GM19395 (cell line): Measurements from ENCODE around the gene RAPGEF6.
"Not testable (repeated sequence)": the region's sequence is repeated elsewhere in the genome, so short reads cannot be mapped to it uniquely, and the experiment has no call there.

Experiments used
- ATAC-seq: cut with Tn5 transposase; IDR thresholded peaks from one replicate; pipeline ENCODE4 v1.9.1; 2021; ENCODE audit warnings: mild to moderate bottlenecking, moderate library complexity; ENCODE audit not compliant: unreplicated experiment

Gene RAPGEF6

DNA sequence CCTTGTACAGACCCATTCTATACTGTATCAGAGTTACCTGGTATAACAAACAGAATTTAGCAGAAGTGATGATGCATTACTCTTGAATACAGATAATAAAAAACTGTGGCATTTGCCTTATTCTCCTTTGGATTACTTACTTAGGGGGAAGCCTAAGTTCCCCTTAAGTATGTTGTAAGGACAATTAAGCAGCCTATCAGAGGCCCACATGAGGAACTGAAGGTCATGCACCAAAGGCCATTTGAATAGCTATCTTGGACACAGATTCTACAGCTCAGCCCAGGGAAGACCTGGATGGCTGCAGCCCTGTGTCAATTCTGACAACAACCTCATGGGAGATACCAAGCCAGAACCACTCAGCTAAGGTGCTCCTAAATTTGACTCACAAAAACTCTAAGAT, 125.2 kb downstream of the RAPGEF6 start:
- no peak for ATAC-seq

GRCh38 chr5:131505237-131505908, 129.7 kb downstream of the RAPGEF6 start:
- ATAC-seq: no peak

DNA sequence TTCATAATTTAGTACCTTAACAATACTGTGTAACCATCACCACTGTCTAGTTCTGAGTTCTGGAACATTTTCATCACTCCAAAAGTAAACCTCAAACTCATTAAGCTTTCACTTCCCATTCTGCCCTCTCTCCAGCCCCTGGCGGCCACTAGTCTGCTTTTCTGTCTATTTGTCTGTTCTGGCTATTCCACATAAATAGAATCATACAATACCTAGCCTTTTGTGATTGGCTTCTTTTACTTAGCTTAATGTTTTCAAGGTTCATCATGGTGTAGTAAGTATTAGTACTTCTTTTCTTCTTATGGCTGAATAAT, 138.7 kb downstream of the RAPGEF6 start:
- peak; percentile 97 for ATAC-seq

GRCh38 chr5:131495536-131496399, 139.3 kb downstream of the RAPGEF6 start:
- ATAC-seq: peak; percentile 50

GRCh38 chr5:131491749-131492148, 143.3 kb downstream of the RAPGEF6 start:
- ATAC-seq: no peak

DNA sequence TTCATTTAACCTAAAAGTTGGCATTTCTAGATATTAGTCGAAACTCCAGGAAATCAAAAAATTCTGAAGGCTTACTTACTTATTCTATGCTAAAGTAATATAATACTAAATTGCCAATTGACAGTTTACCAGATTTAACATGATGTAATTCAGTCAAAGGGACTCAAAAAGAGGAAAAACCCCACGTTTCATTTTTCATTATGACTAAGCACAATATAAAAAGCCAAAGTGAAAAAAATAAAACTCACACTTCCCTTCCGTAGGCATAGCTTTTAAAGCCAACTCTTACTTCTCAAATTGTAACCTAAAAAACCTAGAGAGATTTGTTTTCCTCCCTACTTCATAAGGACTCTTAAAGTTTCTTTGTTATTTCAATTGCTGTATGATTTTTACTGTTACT, 146.6 kb downstream of the RAPGEF6 start:
- peak; percentile 95 for ATAC-seq

DNA sequence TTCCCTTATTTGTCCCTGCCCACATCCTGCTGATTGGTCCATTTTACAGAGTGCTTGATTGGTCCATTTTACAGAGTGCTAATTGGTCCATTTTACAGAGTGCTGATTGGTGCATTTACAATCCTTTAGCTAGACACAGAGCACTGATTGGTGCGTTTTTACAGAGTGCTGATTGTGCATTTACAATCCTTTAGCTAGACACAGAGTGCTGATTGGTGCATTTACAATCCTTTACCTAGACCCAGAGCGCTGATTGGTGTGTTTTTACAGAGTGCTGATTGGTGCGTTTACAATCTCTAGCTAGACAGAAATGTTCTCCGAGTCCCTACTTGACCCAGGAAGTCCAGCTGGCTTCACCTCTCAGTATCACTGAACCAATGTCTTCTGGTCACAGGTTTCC, 147.7 kb downstream of the RAPGEF6 start:
- not testable (repeated sequence) for ATAC-seq

DNA sequence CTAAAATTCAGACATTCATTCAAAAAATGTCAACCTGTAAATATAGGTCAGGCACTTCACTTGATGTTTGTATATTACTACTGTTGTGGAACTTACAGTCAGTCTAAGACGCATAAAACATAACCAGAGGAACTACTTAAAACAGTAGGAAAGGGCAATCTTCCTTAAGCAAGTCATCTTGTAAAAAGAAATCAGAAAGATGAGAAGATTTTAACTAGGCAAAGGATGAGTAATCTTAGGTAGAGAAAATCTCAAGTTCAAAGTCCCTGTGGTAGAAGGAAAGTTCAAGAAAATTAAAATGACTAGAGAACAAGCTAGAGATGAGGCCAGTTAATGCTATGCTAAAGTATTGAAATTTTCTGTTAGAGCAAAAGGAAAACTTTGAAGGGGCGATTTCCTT, 152.4 kb downstream of the RAPGEF6 start:
- ATAC-seq: no peak

GRCh38 chr5:131481569-131481968, 153.5 kb downstream of the RAPGEF6 start:
- ATAC-seq: no peak

- ATAC-seq: no peak
Measured at GRCh38 chr5:131475541-131475941, 159.5 kb downstream of the RAPGEF6 start.

DNA sequence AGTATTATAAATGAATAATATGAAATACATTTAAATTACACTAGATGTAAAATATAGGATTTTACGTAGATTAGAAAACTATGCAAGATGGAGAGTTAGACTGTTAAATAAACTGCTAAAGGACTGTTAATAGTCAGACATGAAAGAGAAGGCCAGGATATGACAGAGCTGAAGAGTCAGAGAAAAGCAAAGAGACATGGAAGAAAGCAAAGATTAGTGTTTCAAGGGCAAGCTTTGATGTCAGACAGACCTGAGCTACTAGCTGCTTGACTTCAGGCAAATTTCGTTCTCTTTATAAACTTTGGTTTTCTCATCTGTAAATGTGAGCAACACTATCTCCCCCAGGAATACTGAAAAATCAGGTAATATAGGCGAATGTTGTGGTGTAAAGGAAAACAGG, 161.3 kb downstream of the RAPGEF6 start:
- ATAC-seq: no peak

- no peak for ATAC-seq
Measured at GRCh38 chr5:131466171-131466766, 168.8 kb downstream of the RAPGEF6 start.

DNA sequence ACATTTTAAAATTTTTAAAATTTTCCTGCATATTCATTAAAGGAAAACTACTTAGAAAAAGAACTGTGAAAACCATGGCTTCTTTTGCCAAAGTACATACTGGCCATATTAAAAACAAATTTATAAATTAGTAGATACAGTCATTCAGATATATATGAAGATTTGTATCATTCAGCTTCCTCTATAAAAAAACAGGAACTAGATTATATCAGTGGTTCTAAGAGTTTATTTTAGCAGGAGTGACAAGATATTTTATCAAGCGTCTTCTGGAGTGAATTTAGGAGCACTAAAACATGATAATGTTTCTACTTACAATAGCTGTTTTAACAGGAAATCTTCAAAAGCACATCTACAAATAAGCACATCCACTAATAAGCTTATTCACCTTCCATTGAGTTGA, 171.4 kb downstream of the RAPGEF6 start:
- no peak for ATAC-seq

DNA sequence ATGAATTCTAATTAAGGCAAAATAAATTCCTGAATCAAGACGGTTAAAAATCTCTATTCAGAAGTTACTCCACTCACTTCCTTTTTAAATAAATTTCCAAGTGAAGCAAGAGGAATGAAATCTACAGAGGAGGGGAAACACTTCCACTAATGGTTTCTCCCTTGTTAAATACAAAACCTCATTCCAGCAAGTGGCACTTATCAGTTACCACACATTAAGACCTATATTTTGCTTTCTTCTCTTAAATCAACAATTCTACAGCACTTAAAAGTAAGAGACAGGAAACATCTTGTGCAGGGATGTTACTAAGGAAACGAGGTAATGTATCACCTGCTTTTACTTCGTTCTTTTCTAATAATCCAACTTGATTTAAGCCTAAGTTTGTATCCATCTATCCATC, 172.6 kb downstream of the RAPGEF6 start:
- ATAC-seq: no peak

GRCh38 chr5:131461742-131462141, 173.3 kb downstream of the RAPGEF6 start:
- ATAC-seq: no peak

GRCh38 chr5:131460867-131461572, 174.0 kb downstream of the RAPGEF6 start:
- ATAC-seq: no peak

DNA sequence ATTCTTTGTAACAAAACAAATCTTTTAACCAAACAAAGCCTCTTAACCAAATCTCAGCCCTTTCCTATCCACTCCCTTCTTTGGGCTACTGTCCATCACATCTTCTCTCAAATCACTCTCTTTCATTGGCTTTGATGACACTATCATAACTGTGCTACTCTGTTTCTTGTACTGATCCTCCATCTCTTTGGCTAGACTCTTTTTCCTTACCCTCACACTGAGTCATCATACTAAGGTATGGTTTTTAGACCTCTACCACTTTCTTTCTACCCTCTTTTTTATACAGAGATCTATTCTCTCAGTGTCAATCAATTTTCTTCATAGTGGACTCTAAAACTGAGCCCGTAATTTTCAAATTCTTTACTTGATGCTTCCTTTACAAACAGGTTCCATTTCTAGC, 174.9 kb downstream of the RAPGEF6 start:
- ATAC-seq: no peak

DNA sequence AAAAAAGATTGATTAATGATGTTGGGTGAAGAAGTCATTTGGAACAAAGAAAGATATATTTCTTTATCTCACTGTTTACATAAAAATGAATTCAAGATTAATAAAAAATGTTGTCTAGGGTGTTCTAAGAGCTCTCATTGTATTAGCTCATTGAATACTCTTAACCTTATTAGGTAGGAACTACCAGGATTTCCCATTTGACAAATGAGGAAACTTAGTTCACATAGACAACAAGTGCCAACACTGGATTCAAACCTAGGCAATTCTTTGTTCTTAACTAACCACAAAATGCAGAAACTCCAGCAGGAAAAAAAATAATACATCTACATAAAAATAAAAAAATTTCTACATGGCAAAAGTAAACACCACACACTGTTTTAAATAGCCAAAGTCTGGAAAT, 175.8 kb downstream of the RAPGEF6 start:
- no peak for ATAC-seq

- no peak for ATAC-seq
Measured at GRCh38 chr5:131457193-131457592, 177.8 kb downstream of the RAPGEF6 start.

DNA sequence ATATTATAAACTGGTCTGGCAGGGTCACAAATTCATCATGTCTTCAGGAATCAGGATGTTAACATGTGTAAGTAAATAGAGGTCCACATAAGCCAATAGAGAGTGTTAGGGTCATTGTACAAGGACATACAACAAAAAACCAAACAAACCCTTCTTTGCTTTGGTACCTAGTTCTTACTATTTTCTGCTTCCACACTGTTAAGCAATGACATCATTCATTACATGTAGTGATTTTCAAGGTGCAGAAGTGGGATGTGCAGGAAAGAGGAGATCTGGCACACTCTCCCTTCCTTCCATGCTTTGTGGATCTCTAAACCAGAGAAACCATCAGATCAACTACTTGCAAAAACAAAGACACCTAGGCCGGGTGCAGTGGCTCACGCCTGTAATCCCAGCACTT, 184.1 kb downstream of the RAPGEF6 start:
- no peak for ATAC-seq

- no peak for ATAC-seq
Measured at GRCh38 chr5:131441184-131441583, 193.8 kb downstream of the RAPGEF6 start.
